GM18502 (cell line): ENCODE measurements around the gene NR2F1-AS1.

Source experiments
- ATAC-seq: cut with Tn5 transposase; IDR thresholded peaks from one replicate; pipeline ENCODE4 v1.9.1; 2021; ENCODE audit warnings: mild to moderate bottlenecking; ENCODE audit not compliant: unreplicated experiment, poor library complexity

The NR2F1-AS1 gene

DNA sequence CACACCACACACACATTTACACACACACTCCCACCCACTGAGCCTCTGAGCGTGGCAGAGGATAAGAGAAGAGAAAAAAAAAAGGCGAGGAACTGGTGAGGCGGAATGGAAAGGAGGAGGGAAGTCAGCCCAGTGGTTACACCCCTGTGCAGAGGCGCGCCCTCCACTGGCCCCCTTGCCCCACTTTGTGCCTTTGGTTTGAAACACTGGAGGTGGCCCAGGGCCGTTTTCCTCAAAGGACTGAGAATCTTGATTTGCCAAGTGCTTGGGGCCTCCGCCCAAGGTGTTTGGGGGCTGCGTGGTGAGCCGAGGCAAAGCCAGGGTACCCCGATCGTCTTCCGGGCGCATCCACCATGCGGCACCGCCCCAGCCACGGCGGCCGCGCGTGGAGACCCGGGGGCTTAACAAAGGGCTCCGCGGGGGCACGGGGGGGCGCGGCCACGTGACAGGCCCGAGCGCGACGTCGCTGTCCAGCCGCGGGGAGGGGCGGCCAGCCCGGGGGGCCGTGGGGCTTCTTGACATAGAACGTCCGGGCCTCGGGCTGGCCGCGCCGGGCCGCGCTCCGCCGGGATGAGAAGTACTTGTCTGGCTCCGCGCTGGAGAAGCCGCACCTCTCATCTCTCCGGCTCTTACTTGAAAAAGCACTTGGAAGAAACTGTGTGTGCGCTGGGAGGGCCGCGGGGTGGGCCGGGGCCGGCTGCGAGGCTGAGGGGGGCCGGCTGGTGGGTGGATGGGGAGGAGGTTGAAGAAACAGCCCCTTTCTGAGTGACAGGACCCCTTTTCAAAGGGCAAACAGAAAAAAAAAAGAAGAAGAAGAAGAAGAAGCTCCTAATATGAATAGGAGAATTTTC, 23.0 kb upstream of the NR2F1-AS1 start:
- ATAC-seq, result no peak

DNA sequence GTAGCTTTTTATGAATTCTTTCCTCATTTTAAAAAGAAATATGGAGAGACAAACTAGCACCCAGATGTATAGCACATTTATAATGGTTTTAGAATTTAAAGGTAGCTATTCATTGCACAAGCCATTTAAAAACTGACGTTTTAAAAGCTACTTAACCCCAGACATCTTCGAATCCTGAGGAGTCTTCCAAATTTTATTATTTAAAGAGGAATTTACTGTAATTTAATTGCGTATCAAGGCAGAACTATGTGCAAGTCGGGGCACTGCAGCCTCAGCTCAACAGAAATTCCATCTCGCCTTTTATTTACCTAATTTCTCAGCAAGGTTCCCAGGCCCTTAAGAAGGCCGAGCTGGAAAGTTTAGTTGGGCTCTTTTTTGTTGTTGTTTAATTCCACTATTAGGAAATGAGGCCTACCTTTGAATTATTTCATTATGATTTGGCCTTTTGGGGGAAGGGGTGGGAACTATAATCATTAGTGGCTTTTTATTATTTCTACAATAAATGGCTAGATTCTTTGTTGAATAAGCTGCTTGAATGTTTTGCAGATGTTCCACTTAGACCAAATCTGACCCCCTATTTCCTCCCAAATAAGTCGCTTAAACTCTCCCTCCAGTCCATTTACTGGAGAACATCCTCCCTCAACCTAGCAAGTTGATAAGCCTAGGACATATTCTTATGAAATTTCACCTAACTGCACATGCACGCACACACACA, 22.2 kb upstream of the NR2F1-AS1 start:
- no peak for ATAC-seq

DNA sequence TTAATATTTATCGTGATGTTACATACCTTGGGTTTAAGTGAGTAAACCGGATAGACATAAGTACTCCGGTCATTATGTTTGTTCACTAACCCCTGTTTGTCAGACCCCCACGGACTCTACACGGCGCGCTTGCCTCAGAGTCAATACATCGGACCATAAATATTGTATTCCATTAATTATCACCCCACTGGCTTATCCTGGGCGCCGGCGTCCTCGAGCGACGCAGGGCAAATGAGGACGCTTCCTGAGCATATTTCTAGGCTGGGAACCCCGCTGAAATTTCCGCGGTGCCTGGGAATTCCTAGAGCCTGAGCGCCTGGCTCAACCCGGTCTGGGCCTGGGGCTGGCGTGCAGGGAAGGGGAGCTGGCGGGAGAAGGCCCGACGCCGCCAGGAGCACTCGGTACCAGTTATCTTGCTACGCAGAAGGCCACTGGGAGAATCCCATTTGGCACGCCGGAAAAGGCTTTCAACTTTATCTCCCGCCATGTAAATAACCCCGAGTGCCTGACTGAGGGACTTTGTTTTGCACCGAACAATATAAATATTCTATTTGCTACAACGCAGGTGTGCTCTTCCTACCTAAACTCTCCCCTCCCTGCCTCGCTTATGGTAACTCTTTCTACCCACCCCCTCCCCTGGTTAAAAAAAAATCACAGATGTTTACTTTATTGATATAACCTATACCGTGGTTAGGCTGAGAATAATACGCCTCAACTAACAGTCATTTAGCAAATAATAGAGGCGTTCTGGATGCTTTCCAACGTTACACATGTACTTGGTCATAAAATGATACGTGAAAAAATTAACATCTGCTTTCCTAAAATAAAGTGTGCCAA, 21.4 kb upstream of the NR2F1-AS1 start:
- ATAC-seq, result no peak

DNA sequence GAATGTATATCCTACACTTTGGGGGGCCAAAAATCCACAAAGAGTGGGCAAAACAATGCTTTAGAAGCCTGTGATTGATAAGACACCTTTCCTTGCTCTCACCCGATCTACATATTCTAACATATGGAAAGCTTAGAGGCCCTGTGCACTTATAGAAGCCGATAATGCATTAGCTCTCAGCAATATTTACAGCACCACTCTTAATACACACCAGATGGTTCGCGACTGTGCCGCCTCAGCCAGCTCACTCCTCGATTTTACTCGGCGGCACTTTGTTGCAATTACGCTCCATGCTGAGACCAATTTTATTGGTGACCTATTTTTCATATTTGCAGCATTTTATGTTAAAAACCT, 20.8 kb upstream of the NR2F1-AS1 start:
- ATAC-seq, result no peak

DNA sequence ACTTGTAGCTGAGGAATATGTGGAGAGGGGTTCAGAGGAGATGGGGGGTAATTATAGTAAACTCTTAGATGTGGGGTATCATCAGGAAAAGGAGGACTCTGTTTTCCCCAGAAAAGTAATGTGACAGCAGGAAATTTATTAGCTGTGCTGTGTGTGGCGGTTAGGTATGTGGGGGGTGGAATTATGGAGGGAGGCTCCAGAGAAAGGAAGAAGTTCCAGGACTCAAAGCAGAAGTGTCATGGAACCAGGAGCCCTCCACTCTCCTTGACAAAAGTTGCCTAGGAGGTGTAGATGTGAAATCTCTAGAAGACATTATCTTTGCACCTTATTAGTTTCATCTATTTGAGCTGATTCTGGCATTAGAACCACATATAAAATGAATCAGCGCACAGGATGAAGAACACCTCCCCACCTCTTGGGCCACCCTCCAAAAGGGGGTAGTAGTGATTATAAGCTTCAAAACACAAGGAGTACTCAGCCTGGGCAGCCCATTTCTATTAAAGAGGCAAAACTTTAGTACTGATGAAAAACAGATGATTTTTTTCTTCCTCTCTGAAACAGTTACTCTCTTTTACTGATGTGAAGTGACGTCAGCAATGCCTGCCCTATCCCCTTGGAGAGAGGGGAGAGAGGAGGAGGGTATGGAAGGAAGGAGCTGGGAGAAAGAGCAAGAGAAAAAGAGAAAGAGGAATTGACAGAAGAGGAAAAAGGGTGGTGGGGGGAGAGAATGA, 20.2 kb upstream of the NR2F1-AS1 start:
- ATAC-seq, result no peak

DNA sequence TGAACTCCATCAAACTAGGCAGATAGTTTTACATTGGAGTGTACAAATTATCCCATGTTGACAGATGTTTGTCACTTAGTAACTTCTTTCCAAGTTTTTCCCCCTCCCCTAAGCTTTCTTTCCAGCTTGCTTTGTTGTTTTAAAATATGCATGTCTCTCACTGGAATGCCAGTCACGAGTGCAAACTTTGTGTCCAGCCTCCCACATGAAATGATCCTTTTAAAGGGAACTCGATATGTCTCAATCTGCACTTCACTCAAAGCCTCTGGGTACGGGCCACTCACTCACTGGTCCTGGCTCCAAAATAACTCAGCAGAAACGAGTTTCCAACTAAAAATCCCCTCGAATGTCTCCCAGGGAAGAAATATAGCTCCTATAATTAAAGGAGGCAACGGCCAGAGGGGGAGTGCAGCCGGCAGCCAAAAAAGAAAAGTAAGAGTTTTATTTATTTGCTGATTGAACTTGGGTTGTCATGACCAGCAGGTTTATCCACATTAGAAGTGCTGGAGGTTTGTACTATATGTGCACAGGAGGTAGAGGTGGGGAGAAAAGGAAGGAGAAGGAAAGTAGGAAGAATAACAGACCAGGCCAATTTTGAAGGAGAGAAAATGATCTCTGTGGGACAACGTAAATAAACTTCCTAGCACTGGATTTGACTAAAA, 19.5 kb upstream of the NR2F1-AS1 start:
- ATAC-seq, result no peak

DNA sequence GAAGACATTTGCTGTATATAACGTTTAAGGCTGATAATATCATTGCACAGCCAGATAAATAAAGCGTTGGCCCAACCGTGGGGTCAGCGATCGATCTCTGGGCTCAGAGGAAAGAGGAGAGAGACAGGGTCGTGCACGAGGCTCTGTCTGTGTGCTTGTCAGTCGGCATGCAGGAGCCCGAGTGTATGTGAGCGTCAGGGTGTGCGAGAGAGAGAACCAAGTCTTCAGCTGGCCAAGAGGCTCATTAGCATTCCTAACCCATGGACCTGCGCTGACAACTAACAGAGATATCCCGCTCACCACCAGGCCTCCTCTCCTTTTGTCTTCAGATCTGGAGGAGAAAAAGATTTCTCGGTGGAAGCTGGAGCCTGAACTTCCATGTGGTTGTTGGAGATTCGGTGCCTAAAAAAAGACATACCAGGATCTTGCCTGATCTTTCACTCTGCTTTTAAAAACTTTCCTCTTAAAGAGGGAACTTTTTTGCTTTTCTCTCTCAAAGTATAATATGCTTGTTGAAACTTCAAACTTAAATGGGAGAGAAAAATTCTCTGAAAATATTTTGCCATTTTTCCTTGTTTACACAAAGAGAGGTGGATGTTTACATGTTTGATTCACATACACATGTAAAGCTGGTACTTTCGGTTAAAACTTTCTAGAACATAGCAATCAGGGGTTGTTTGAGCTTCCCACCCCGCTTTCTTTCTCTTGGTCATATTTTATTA, 18.5 kb upstream of the NR2F1-AS1 start:
- ATAC-seq, result no peak

DNA sequence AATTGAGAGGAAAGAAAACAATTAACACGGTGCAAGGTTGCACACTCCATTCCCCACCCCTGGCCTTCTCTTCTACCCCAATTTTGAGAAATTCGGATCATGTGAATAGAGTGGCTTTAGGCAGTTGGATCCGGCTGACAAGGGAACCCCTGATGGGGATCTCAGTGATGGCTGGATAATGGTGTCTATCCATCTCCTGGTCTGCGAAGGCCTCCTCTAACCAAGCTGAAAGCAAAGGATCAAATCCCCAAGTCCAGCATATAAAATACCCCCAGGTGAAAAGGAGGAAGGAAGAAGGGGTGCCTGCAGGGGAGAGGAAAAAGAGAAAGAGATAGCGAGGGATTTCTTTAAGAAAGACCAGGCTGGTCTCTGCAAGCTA, 18.0 kb upstream of the NR2F1-AS1 start:
- no peak for ATAC-seq

DNA sequence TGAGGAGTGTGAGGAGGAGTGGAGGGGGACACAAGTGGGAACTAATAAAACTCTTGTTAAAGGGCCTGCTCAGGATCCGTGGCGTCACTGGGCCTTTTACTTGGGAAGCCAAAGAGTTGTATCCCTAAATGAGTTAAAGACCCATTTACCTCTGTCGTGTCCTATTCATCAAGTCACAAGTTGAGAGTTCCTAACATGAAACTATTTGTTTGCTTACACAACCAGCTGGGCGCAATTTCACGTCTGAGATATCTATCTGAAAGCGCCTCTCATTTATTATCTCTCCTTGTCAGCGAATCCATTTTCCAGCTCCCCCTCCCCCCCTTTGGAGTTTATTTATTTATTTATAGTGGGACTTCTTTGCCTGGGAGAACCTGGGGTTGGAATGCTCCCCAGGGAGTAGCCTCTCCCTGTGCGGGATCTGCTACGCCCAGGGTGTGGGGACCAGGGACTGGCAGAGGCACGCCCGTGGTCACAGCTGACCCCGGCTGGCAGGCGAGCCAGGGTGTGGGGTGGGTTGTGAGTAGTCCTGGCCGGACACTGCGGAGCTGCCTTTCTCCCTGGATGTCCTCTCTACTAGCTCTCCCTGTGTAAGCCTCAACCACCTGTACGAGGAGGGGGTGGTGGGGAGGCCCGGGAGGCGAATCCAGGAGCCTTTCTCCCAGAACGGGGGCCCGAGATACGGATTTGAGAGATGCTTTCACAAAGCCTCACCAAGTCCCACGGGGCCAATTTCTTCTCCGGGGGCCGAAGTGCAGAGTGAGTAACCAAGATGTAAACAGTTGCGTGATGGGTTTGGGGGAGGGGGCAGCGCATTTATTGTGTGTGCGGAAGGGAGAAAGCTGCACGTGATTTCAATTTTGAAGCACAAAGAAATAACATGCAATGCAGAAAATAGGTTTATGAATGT, 17.3 kb upstream of the NR2F1-AS1 start:
- ATAC-seq, result no peak

DNA sequence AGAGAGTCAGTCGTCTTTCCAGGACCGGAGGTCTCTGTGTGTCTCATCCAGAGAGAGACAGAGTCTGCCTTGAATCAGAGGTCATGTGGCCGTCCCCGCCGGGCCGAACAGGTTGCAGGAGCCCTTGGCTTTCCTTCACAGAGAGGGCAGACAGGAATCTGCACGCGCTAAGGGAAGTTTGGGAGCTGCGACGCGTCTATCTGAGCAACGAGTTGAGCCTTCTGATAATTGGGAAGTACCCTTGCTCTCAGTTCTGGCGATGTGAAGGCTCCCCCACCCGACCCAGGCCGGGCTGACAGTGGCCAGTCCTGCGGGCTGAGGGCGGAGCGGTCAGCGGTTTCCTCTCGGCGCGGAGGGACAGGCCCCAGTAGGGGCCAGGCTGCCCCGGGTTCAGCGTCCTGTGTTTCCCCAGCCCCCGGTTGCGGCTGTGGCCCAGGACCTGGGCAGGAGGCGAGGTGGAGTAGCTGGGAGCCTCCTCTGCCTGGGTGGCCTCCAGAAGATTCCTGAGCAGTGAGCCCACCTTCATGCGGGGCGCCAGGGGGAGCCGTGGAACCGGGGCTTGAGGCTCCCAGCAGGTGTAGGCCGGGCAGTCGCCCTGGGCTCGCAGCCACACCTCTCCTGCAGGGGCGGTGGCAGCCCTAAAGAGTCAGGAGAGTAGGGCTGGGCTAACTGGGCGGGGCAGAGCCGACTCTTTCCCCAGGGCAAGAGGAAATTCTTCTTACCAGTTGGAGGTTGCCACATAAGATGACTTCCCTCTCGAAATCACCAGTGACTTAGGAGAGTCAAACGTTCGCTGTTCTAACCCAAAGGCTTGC, 15.9 kb upstream of the NR2F1-AS1 start:
- no peak for ATAC-seq

DNA sequence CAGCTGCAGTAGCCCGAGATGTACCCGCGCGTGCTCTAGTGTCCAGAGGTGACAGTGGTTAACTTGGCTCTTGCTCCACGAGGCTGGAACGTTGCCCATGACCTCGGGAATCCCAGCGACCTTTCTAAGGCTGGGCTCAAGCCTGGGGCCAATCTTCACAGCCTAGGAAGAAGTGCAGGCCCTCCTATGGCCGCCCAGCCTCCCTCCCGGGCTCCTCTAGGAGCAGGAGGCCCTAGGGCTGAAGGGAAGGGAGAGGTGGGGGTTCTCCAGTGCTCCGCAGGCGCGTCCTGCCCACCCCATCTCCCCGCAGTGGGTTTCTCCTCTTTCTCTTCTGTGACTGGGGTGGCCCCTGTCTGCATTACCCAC, 15.3 kb upstream of the NR2F1-AS1 start:
- no peak for ATAC-seq

DNA sequence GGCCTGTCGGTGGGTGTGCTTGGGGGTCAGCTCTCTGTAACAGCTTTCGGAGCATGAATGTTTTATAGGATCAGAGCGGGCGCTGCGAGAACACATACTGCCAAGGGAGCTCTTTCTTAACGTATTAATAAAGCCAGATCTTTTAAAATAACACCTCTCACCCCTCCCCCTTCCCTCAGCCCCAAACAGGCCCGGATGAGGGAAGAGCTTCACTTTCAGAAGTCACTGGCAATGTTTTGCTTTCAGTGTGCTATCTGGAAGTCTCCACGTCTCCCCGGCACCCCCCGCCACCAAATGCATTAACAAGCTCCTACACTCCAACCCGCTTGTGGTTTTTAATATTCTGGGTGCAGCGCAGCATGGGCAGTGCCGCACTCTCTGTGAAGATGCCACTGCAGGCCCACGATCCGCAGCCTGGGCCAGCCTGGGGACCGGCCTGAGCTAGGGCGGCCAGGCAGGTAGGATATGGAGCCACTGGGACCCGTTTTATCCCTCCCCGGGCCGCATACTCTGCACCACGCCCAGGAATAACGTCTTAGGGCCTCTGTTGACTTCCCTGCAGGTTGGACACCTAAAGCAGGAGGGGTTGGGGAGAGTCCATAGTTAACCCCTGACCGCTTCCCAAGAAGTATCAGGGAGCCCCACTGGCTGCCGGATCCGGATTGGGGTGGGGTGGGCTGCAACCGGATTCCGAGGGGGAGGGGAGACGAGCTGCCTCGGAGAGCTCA, 14.6 kb upstream of the NR2F1-AS1 start:
- ATAC-seq, result no peak

DNA sequence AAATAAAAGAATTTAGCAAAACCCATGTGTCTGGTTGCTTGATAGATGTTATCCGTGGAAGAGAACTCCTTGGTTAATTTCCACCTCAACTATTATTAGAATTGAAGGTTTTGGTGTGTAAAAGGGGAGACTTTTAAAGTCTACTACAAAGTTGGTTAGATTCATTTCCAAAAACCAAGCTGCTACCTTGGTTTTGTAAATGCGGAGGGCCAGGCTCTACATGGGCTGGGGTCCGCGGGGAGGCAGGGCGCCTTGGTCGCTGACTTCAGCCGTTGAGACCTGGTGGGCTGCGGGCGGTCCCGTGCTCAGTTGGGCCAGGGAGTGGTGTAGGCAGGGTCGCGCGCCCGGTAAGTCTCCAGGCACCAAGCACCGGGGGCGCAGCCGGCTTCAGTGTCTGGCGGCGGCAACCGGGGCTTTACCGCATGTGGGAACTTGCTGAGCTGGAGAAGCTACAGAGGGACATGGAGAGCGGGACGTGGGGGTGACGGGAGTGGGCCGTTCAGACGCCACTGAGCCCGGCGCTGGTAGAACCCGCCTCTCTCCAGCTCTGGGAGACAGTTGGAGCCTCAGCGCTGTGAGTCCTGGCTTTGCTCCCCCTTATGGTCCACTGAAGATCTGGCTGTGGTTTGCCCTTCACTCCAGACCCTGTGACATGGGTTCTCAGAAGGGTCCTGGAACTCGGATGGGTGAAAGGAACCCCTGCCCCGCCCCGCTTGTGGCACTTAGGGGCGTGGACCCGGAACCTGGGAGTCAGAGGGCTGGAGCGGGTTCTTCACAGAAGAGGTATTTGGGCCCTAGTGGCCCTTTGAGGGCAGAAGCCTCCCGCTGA, 13.8 kb upstream of the NR2F1-AS1 start:
- ATAC-seq, result no peak

DNA sequence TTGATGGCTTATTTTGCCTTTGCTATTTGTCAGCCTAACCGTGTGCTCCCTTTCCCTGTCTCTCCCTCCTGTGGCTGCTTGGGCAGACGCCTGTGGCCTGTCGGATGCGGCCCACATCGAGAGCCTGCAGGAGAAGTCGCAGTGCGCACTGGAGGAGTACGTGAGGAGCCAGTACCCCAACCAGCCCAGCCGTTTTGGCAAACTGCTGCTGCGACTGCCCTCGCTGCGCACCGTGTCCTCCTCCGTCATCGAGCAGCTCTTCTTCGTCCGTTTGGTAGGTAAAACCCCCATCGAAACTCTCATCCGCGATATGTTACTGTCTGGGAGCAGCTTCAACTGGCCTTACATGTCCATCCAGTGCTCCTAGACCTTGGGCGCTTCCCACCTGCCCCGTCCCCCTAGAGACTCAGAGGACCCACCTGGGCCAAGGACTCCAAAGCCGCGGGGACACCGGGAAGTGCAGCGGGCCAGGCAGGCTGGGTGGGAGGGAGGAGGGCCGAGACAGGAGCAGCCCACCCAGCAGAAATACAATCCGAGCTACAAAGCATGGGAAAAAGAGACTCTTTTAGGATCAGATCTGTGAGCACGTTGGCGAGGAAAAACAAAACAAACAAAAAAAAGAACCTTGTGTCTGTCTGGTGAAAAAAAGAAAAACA, 12.6 kb upstream of the NR2F1-AS1 start:
- no peak for ATAC-seq

DNA sequence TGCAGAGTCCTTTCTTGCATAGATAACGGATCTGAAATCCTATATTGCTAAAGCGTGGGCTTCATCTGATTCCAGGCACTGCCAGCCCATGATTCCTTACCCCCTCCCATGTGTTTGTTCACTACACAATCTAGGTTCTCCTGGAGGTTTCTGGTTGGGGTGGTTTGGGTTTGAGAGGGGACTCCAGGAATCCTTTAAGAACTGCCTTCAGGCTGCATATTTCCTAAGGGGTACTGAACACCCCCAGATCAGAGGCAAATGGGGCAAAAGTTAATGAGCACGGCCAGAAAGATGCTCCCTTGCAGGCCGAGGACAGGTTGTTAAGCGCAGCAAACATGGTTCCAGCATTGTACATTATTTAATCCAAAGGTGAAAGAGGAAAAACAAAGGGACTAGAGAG, 11.9 kb upstream of the NR2F1-AS1 start:
- no peak for ATAC-seq
